Adrenal gland (tissue), 12 donors: Measurements from ENCODE around the gene MYO5B. TPM values are rescaled to one million over a fixed set of nuclear protein-coding genes. Genes with fewer than 3 reads are reported as not detected.

Source experiments
- DNase-seq, 7 donors: peaks; one replicate each; pipeline ENCODE4 v3.0.0-alpha.2; 2019 to 2020
- H3K27ac ChIP-seq, 5 donors: fragments of 200-600 bp; sonication (generic) in 4 of 5; 1 replicate in 3 of 5; 2 replicates in 2 of 5; pipeline versions ENCODE4 v1.5.1 to v1.8.0; 2016 to 2020; ENCODE audit warnings: mild to moderate bottlenecking in 1 of 5
- H3K27me3 ChIP-seq: fragments of 200-600 bp; 2 replicates; pipeline ENCODE4 v1.8.0; 2021
- H3K36me3 ChIP-seq, 2 donors: fragments of 200-600 bp; replicated peaks in 1 of 2; 1 replicate in 1 of 2; 2 replicates in 1 of 2; pipeline versions ENCODE4 v1.5.1 to v1.8.0; 2018 to 2022
- H3K4me1 ChIP-seq, 2 donors: fragments of 200-600 bp; replicated peaks in 1 of 2; 1 replicate in 1 of 2; 2 replicates in 1 of 2; pipeline versions ENCODE4 v1.5.1 to v1.8.0; 2018 to 2021
- H3K4me3 ChIP-seq, 4 donors: fragments of 200-600 bp; sonication (generic) in 3 of 4; one replicate each; pipeline ENCODE4 v1.5.1; 2016 to 2018
- H3K9me3 ChIP-seq, 3 donors: fragments of 200-600 bp; sonication (generic) in 1 of 3; replicated peaks in 1 of 3; 1 replicate in 2 of 3; 2 replicates in 1 of 3; pipeline versions ENCODE4 v1.5.1 to v1.8.0; 2016 to 2021
- POLR2A ChIP-seq, 2 donors: fragments of 450-650 bp; IDR thresholded peaks; one replicate each; pipeline ENCODE4 v1.6.1; 2017; ENCODE audit warnings: antibody characterized with exemption in 2 of 2, mild to moderate bottlenecking in 2 of 2, moderate library complexity in 1 of 2
- WGBS, 4 donors: extraction: QIAGEN DNeasy Blood & Tissue Kit in 2 of 4; methylation state at CpG; one replicate each; pipeline versions ENCODE4 v1.1.5 to v1.1.7; 2013 to 2017; 5-methylcytosine and 5-hydroxymethylcytosine counted together
- intact Hi-C, 2 donors: fragments of 100-400 bp; cut with DNase I; formaldehyde crosslinking; loops; one replicate each; pipeline versions ENCODE4 v1.14.1 to v1.15.0; 2022 to 2023
- polyA plus RNA-seq, 3 donors: library from polyadenylated mRNA; stranded (reverse); fragments of 200-250 nt in 2 of 3; fragments of 350-450 nt in 1 of 3; fragmentation: Illumina TruSeq in 1 of 3; extraction: RNeasy Lipid Tissue Mini Kit (QIAGEN cat#74804) in 1 of 3; gene quantifications; one replicate each; pipeline ENCODE4 v1.2.3, GENCODE V29; 2013 to 2014
- total RNA-seq, 9 donors: library from RNA; depleted of rRNA in 4 of 9; stranded (reverse); fragments of >200 nt in 4 of 9; fragments of 120-200 nt in 1 of 9; fragmentation: NEBNext Ultra II Directional in 1 of 9; extraction: Animal tissue kit (Norgen Biotek cat#: 25700) in 1 of 9; gene quantifications; one replicate each; pipeline versions ENCODE4 v1.1.0 to v1.2.4, GENCODE V29; 2013 to 2023
- TF ChIP-seq, protein P1 (sequence below), 6 experiments: fragments of 450-650 bp in 4 of 6; fragments of 200-600 bp in 2 of 6; sonication (generic) in 1 of 6; IDR thresholded peaks; 1 replicate in 5 of 6; 2 replicates in 1 of 6; pipeline versions ENCODE4 v1.5.1 to v1.8.0; 2016 to 2021; ENCODE audit warnings: antibody characterized with exemption in 6 of 6, mild to moderate bottlenecking in 2 of 6, moderate library complexity in 1 of 6
- donor health status: healthy with polysubstance abuse.
- donor health status: Bipolar disorder and iron deficiency.
- donor health status: DM: yes; HTN: yes; CAD: no.
- donor health status: DM: no; HTN: no; CAD: no.
- donor health status: DM: no; HTN: no; CAD: no.
- donor health status: DM: yes; HTN: yes; CAD: no.

MYO5B gene
- total and polyA plus RNA-seq, 12 donors: 0.61 to 9.3 (median 2.9) TPM

DNA sequence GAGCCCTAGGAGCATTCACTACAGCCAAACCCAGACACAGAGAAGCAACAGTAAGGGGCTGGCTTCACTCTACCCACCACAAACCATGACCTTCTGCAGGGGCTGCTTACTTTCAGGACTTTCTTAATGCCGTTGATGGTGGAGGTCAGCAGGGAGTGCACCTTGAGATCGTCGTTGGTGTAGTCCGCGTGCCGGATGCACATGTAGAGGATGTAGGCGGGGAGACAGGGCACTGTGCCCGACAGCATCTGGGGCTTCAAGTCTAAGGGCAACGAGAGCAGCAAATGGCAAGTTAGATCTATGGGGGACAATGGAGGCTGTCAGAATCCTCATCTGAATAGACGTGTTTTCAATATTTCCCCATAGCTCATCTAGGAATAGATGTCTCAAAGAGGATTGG, 351.8 kb downstream of the MYO5B start:
- Histone ChIP-seq H3K9me3 (no peaks in the 10 kb centered on the region), H3K27ac (no peak overlapping the region), H3K27me3 (no peaks in the 10 kb centered on the region), H3K36me3 (no peaks in the 10 kb centered on the region), H3K4me1 (no peaks in the 10 kb centered on the region), H3K4me3 (no peak overlapping the region)
- WGBS, 4 donors: 87 to 92% (median 91%) methylated on average over 10 of the region's 10 CpGs
- DNase-seq: no peak
- TF ChIP-seq POLR2A (IDR thresholded peaks at IDR 0.05): no peak
- TF ChIP-seq, protein P1, sequence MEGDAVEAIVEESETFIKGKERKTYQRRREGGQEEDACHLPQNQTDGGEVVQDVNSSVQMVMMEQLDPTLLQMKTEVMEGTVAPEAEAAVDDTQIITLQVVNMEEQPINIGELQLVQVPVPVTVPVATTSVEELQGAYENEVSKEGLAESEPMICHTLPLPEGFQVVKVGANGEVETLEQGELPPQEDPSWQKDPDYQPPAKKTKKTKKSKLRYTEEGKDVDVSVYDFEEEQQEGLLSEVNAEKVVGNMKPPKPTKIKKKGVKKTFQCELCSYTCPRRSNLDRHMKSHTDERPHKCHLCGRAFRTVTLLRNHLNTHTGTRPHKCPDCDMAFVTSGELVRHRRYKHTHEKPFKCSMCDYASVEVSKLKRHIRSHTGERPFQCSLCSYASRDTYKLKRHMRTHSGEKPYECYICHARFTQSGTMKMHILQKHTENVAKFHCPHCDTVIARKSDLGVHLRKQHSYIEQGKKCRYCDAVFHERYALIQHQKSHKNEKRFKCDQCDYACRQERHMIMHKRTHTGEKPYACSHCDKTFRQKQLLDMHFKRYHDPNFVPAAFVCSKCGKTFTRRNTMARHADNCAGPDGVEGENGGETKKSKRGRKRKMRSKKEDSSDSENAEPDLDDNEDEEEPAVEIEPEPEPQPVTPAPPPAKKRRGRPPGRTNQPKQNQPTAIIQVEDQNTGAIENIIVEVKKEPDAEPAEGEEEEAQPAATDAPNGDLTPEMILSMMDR (IDR thresholded peaks at IDR 0.05): no peak
- intact Hi-C loops: no loop called here

DNA sequence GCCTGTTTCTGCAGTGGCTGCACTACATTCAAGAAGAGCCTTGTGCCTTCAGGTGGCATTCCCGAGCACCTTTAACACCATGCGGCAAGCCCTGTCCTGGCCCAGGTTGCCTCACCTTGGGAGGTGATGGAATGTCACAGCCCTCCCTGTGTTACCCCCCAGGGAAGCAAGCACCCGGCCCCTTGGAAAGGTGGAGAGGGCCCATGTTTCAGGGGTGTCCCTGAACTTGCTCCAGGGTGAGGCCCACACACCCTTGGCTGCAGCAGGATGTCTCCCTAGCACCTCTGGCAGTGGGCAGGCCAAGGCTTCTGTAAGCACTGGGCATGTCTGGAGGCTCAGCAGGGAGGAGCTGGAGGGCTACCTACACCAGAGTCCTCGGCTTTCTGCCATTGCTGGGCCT, 352.3 kb downstream of the MYO5B start:
- Histone ChIP-seq H3K36me3 (no peaks in the 10 kb centered on the region), H3K4me1 (no peaks in the 10 kb centered on the region), H3K9me3 (no peaks in the 10 kb centered on the region), H3K4me3 (no peak overlapping the region), H3K27me3 (no peaks in the 10 kb centered on the region), H3K27ac (no peak overlapping the region)
- intact Hi-C loops: no loop called here
- DNase-seq: no peak
- whole genome bisulfite sequencing, 4 donors: 75 to 86% (median 80%) methylated on average over 1 to 4 of the region's 4 CpGs
- TF ChIP-seq, protein P1 (IDR thresholded peaks at IDR 0.05): no peak
- no peak for TF ChIP-seq POLR2A (IDR thresholded peaks at IDR 0.05)

- H3K4me1 ChIP-seq: no peaks in the 10 kb centered on the region
- H3K9me3 ChIP-seq: no peaks in the 10 kb centered on the region
- no peaks in the 10 kb centered on the region for H3K27me3 ChIP-seq
- intact Hi-C loops: no loop called here
- H3K27ac ChIP-seq: no peak overlapping the region
- H3K36me3 ChIP-seq: no peaks in the 10 kb centered on the region
- TF ChIP-seq, protein P1 (IDR thresholded peaks at IDR 0.05): no peak
- no peak for TF ChIP-seq POLR2A (IDR thresholded peaks at IDR 0.05)
- no peak for DNase-seq
- whole genome bisulfite sequencing, 4 donors: 84 to 89% (median 87%) methylated on average over 10 to 12 of the region's 12 CpGs
- no peak overlapping the region for H3K4me3 ChIP-seq
Measured at GRCh38 chr18:49841236-49842217, 353.4 kb downstream of the MYO5B start.

DNA sequence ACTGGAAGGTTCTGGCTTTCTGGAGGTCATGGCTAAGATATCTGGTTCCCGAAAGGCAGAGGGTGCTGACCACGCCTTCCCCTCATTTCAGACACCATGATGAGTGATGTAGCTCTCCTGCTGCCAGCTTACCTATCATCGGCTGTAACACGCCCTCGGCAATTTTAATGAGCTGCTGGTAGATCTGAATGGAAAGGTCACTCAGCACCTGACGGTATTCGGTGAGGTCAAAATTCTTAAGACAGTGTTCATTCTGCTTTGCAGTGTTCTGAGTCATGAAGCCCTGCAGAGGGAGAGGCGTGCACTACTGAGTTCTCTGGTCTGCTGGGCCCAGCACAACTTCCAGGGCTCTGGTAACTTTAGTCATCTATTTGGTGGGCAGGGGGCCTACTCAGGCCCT, 355.9 kb downstream of the MYO5B start:
- H3K36me3 ChIP-seq: no peaks in the 10 kb centered on the region
- whole genome bisulfite sequencing, 4 donors: 92 to 100% (median 97%) methylated on average over 2 to 8 of the region's 8 CpGs
- no peak overlapping the region for H3K27ac ChIP-seq
- no peaks in the 10 kb centered on the region for H3K4me1 ChIP-seq
- TF ChIP-seq POLR2A (IDR thresholded peaks at IDR 0.05): no peak
- TF ChIP-seq, protein P1 (IDR thresholded peaks at IDR 0.05): no peak
- H3K9me3 ChIP-seq: no peaks in the 10 kb centered on the region
- H3K27me3 ChIP-seq: no peaks in the 10 kb centered on the region
- H3K4me3 ChIP-seq: no peak overlapping the region
- no peak for DNase-seq
- intact Hi-C loops: no loop called here
